GM23248 (cell line): ENCODE data around the gene WNT9B. TPM values are rescaled to one million over a fixed set of nuclear protein-coding genes. Genes with fewer than 3 reads are reported as not detected.
A peak's percentile ranks its signal among the peaks of the same experiment; 100 is the strongest.

Experiments
- DNase-seq: peaks from one replicate; pipeline ENCODE4 v3.0.0-alpha.2; 2015
- H2AFZ ChIP-seq: fragments of 200-600 bp; sonication (generic); 2 replicates; pipeline ENCODE4 v1.6.1; 2016; ENCODE audit warnings: antibody characterized with exemption
- H3F3A ChIP-seq: fragments of 200-600 bp; sonication (generic); 2 replicates; pipeline ENCODE4 v1.6.1; 2016; ENCODE audit warnings: mild to moderate bottlenecking, antibody characterized with exemption, mixed run types; ENCODE audit not compliant: insufficient read depth
- H3K27ac ChIP-seq: fragments of 200-600 bp; sonication (generic); 2 replicates; pipeline ENCODE4 v1.5.1; 2016; ENCODE audit warnings: mild to moderate bottlenecking
- H3K27me3 ChIP-seq: fragments of 200-600 bp; sonication (generic); replicated peaks from 2 replicates; pipeline ENCODE4 v1.6.1; 2016; ENCODE audit warnings: mild to moderate bottlenecking; ENCODE audit not compliant: insufficient read depth
- H3K36me3 ChIP-seq: fragments of 200-600 bp; sonication (generic); 2 replicates; pipeline ENCODE4 v1.6.1; 2016; ENCODE audit warnings: low read depth, mild to moderate bottlenecking
- H3K4me1 ChIP-seq: fragments of 200-600 bp; sonication (generic); 2 replicates; pipeline ENCODE4 v1.6.1; 2016; ENCODE audit warnings: mild to moderate bottlenecking; ENCODE audit not compliant: insufficient read depth
- H3K4me2 ChIP-seq: fragments of 200-600 bp; sonication (generic); one replicate; pipeline ENCODE4 v1.6.1; 2016; ENCODE audit warnings: mild to moderate bottlenecking; ENCODE audit not compliant: unreplicated experiment
- H3K4me3 ChIP-seq: fragments of 200-600 bp; sonication (generic); 2 replicates; pipeline ENCODE4 v1.5.1; 2016; ENCODE audit warnings: mild to moderate bottlenecking
- H3K79me2 ChIP-seq: fragments of 200-600 bp; sonication (generic); 2 replicates; pipeline ENCODE4 v1.6.1; 2016; ENCODE audit warnings: mild to moderate bottlenecking; ENCODE audit not compliant: insufficient read depth
- H3K9ac ChIP-seq: fragments of 200-600 bp; sonication (generic); 2 replicates; pipeline ENCODE4 v1.6.1; 2016; ENCODE audit warnings: mild to moderate bottlenecking
- H3K9me2 ChIP-seq: fragments of 200-600 bp; sonication (generic); 2 replicates; pipeline ENCODE4 v1.6.1; 2016; ENCODE audit warnings: mixed run types, mild to moderate bottlenecking, moderate library complexity; ENCODE audit not compliant: insufficient read depth
- H3K9me3 ChIP-seq: fragments of 200-600 bp; sonication (generic); one replicate; pipeline ENCODE4 v1.6.1; 2017; ENCODE audit warnings: low read depth
- H4K20me1 ChIP-seq: fragments of 200-600 bp; sonication (generic); 2 replicates; pipeline ENCODE4 v1.6.0; 2016; ENCODE audit not compliant: insufficient read depth
- EZH2 ChIP-seq: fragments of 200-600 bp; sonication (generic); IDR thresholded peaks from 2 replicates; pipeline ENCODE4 v1.6.1; 2018; ENCODE audit warnings: antibody characterized with exemption, mild to moderate bottlenecking; ENCODE audit not compliant: insufficient read depth, poor library complexity, severe bottlenecking
- EZH2phosphoT487 ChIP-seq: fragments of 200-600 bp; sonication (generic); IDR thresholded peaks from 2 replicates; pipeline ENCODE4 v1.6.1; 2018; ENCODE audit warnings: antibody characterized with exemption, moderate library complexity, mild to moderate bottlenecking, low read depth; ENCODE audit not compliant: insufficient read depth
- WGBS, 2 experiments: methylation state at CpG; one replicate each; pipeline ENCODE4 v1.1.6; 2015 to 2017; ENCODE audit warnings: low lambda C conversion rate in 2 of 2, low coverage in 1 of 2; ENCODE audit errors: missing lambda C conversion rate in 2 of 2; 5-methylcytosine and 5-hydroxymethylcytosine counted together
- in situ Hi-C: fragments of 300-500 bp; cut with MboI; formaldehyde crosslinking; loops from 2 replicates; pipeline ENCODE4 v1.15.0; 2020
- polyA plus RNA-seq: library from polyadenylated mRNA; unstranded; fragments of >200 nt; fragmentation: Nextera tagmentation; extraction: Ambion mirVana; gene quantifications from 2 replicates; pipeline ENCODE4 v1.2.1, GENCODE V29; 2016
- total RNA-seq: library from RNA; depleted of rRNA; stranded (reverse); fragments of >200 nt; shearing (Covaris generic); gene quantifications from 2 replicates; pipeline ENCODE4 v1.2.3, GENCODE V29; 2014

WNT9B gene
- total and polyA plus RNA-seq, 2 experiments from 2014 or later = not detected

DNA sequence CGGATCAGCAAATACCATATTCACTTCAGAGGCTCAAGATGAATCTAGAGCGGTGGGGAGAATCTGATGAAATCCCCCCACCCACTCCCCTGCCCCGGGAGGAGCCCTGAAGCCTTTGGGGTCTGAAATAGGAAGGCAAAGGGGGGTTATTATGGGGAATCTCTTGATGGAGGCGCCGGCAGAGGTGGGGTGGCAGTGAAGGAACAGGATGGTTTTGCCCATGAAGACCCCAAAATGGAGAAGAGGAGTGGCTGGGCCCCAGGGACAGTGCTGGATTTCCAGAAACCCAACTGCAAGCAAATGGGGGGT is 33.5 kb upstream of the WNT9B start:
- 26 to 27% methylated on average over 5 of the region's 5 CpGs for WGBS, 2 experiments
- in situ Hi-C loops = no loop called here
- H3K79me2 ChIP-seq = no peaks in the 10 kb centered on the region
- H4K20me1 ChIP-seq = no peaks in the 10 kb centered on the region
- peaks cover 57% of the 10 kb centered on the region for H3K27me3 ChIP-seq
- no peak overlapping the region for H3K4me2 ChIP-seq
- no peak overlapping the region for H2AFZ ChIP-seq
- no peaks in the 10 kb centered on the region for H3K36me3 ChIP-seq
- H3K27ac ChIP-seq = no peak overlapping the region
- H3K4me1 ChIP-seq = peaks cover 2% of the 10 kb centered on the region; the same call in 1 of the 2 replicates
- no peaks in the 10 kb centered on the region for H3K9me3 ChIP-seq
- DNase-seq = no peak
- no peak overlapping the region for H3K4me3 ChIP-seq
- H3K9ac ChIP-seq = no peak overlapping the region
- no peaks in the 10 kb centered on the region for H3K9me2 ChIP-seq
- TF ChIP-seq EZH2 (peak; percentile 65), EZH2phosphoT487 (no peak; the same call in 1 of the 2 replicates)
- H3F3A ChIP-seq = no peaks in the 10 kb centered on the region

DNA sequence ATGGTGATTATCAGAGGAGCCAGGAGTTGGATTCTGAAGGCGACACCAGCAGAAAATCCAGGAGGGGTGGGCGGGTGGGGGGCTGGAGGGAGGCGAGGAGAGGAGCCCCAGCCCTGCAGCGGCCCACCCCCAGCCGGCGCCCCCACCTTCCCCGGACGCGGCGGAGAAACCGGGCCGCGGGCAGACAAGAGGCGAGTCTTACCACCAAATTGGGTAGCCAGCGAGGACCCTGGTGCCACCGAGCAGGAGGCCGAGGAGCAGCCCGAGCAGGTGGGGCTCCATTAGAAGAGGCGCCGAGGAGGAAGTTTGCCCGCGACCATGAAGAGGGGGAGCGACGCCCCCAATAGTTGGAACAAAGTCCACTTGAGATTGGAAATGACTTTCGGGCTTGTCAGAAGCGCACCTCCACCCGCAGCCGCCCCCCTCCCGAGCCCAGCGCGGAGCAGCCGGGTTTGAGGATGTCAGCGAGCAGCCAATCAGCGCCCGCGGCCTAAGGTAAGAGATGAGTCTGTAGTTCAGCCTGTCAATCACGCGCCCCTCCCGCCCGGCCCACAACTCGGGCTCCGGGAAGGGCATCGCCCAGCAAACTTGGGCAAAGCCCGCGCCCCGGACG is 33.0 kb upstream of the WNT9B start, which contains the start of gene WNT3:
WNT3 (minus strand) TSS at position 377 of the 613 bp plus-strand sequence; CDS start at position 282, 95 bp downstream.
- TF ChIP-seq EZH2 (no peak), EZH2phosphoT487 (no peak; the same call in none of the 2 replicates)
- Histone ChIP-seq H3K9ac (no peak within 1 kb of the TSS), H3K36me3 (no peaks in the 10 kb centered on the region), H4K20me1 (no peaks in the 10 kb centered on the region), H2AFZ (peak within 1 kb of the TSS; percentile 61), H3K79me2 (no peaks in the 10 kb centered on the region), H3F3A (no peaks in the 10 kb centered on the region), H3K27ac (no peak within 1 kb of the TSS), H3K4me1 (no peaks in the 10 kb centered on the region), H3K9me2 (no peaks in the 10 kb centered on the region), H3K4me2 (peak within 1 kb of the TSS; percentile 79), H3K9me3 (no peaks in the 10 kb centered on the region), H3K4me3 (peak within 1 kb of the TSS; percentile 46), H3K27me3 (peaks cover 57% of the 10 kb centered on the region)
- no peak for DNase-seq
- in situ Hi-C loops = no loop called here
- WGBS, 2 experiments = 3 to 4% methylated on average over 29 to 46 of the region's 47 CpGs

DNA sequence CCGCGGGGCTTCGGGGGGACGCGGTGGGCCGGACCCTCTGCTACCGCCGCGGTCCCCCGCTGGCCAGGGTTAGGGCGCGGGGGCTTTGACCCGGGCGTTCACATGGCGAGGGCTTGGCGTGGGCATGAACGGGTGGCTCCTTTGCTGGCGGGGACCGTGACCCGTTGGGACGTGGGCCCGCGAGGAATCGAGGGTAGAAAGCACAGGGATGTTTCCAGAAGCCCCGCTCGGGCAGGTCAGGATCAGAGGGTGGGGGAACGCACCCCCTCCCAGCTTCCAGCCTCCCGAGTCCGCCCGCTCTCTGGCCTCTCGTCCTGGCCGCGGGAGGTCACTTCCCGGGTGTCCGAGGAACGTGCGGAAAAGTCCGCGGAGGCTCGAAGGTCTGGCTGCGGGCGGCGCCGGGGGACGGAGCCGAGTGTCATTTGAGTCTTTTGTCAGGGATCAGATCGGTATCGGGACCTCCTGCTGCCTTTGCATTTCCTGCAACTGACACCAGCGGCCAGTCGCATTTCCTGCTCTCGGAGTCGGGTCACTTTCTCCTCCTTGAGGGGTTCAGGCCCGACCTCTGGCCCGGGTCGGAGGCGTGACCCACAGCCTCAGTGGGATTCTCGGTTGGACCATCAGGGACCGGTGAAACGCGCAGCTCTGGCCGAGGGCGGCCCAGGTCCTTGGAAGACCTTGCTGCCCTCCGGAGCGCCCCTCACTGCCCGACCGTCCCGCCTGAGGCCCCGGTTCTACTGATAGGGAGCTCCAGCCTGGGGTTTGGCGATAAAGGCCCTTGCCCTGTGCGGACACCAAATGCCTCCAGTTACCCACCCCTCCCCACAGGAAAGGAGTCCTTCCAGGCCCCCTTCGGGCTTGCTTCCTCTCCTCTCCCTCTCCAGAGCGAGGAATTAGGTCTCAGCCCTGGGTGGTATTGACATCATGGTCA is 32.2 kb upstream of the WNT9B start:
- Histone ChIP-seq H3K27ac (no peak overlapping the region), H3K4me2 (peak overlapping the region; percentile 79), H2AFZ (peak overlapping the region; percentile 61), H3K9me2 (no peaks in the 10 kb centered on the region), H3K4me1 (no peaks in the 10 kb centered on the region), H3K9ac (no peak overlapping the region), H3K36me3 (no peaks in the 10 kb centered on the region), H3K9me3 (no peaks in the 10 kb centered on the region), H3K27me3 (peaks cover 57% of the 10 kb centered on the region), H3F3A (no peaks in the 10 kb centered on the region), H3K4me3 (peak overlapping the region; percentile 46), H3K79me2 (no peaks in the 10 kb centered on the region), H4K20me1 (no peaks in the 10 kb centered on the region)
- WGBS, 2 experiments = 15 to 16% methylated on average over 62 to 69 of the region's 72 CpGs
- TF ChIP-seq EZH2phosphoT487 (peak; percentile 76; the same call in 1 of the 2 replicates), EZH2 (peak; percentile 86)
- in situ Hi-C loops = no loop called here
- DNase-seq = peak; percentile 43

DNA sequence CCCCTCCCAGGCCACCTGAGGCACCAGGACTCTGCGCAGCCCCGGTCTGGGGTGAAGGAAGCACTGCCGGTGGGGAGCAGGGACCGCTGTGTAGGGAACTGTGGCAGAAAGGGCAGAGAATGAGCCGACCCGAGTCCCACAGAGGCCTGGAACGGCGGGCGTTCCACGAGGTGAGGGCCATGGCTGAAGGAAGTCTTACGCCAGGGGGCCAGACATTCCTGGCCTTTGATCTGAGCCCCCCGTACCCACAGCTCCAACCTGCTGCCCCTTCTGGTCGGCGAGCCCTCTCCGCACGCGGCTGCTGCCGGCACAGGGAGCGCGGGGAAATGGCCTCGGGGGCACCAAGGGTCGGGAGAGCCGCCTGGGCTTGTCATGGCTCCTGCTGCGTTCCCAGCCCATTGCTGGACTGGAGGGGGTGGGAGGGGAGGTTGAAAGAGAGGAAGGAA is 31.5 kb upstream of the WNT9B start:
- Histone ChIP-seq H3F3A (no peaks in the 10 kb centered on the region), H3K4me2 (no peak overlapping the region), H3K27ac (no peak overlapping the region), H4K20me1 (no peaks in the 10 kb centered on the region), H3K36me3 (no peaks in the 10 kb centered on the region), H2AFZ (no peak overlapping the region), H3K9ac (no peak overlapping the region), H3K27me3 (peaks cover 57% of the 10 kb centered on the region), H3K4me3 (no peak overlapping the region), H3K9me2 (no peaks in the 10 kb centered on the region), H3K79me2 (no peaks in the 10 kb centered on the region), H3K4me1 (no peaks in the 10 kb centered on the region), H3K9me3 (no peaks in the 10 kb centered on the region)
- no peak for DNase-seq
- 31 to 32% methylated on average over 23 of the region's 24 CpGs for WGBS, 2 experiments
- in situ Hi-C loops = loop anchor here (10.0 kb wide), 1 partner anchor 45 kb away; no protein-coding TSS in a partner anchor
- TF ChIP-seq EZH2phosphoT487 = no peak
- TF ChIP-seq EZH2 = no peak
